NCI-H1048 (cell line): ENCODE data around the gene AGPAT4.
"Not testable (repeated sequence)": the region's sequence is repeated elsewhere in the genome, so short reads cannot be mapped to it uniquely, and the experiment has no call there.

Experiments
- DNase-seq: peaks from one replicate; lab custom pipeline; 2025; lab: John Stamatoyannopoulos, UW

The AGPAT4 gene

DNA sequence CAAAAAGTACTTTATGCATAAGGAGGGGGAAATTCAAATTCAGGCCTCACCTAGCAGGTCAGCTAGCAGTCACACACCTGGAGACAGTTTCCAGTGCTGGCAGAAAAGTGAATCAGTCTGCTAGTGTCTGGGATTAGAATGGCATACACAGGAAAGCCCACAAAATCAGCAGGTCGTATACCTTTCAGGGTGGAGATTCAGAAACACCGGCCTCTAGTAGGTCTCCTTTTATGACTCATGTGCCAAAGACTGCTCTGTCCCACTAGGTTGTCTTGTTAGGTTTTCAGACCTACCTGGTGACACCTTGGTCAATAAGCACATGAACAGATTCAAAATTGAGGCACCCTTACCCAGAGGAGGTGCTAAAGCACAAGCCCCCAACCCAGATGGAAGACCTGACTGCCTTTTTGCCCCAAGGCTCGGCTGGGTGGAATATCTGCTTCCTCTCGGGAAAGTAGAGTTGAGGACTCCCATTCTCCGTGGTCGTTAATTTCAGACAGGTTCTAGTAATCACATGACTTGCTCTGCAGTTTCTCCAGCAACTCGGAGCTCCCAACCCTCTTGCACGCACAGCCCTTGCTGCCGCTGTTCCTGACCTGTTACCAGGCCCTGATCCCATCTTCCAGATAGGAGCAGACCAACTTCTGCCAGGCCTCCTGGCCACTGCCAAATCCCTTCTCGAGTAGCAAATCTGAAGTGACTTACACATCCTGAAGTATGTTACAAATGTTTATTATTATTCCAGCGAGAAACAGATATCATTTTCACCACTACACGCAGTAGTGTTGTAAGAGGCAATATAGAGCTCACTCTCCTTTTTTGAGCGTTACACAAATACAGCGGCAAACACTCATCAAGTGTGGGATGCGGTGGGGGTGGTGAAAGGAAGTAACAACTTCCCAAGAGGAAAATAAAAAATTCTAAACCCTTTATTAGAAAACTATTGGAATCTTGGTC is 46.6 kb downstream of the AGPAT4 start:
- no peak for DNase-seq

DNA sequence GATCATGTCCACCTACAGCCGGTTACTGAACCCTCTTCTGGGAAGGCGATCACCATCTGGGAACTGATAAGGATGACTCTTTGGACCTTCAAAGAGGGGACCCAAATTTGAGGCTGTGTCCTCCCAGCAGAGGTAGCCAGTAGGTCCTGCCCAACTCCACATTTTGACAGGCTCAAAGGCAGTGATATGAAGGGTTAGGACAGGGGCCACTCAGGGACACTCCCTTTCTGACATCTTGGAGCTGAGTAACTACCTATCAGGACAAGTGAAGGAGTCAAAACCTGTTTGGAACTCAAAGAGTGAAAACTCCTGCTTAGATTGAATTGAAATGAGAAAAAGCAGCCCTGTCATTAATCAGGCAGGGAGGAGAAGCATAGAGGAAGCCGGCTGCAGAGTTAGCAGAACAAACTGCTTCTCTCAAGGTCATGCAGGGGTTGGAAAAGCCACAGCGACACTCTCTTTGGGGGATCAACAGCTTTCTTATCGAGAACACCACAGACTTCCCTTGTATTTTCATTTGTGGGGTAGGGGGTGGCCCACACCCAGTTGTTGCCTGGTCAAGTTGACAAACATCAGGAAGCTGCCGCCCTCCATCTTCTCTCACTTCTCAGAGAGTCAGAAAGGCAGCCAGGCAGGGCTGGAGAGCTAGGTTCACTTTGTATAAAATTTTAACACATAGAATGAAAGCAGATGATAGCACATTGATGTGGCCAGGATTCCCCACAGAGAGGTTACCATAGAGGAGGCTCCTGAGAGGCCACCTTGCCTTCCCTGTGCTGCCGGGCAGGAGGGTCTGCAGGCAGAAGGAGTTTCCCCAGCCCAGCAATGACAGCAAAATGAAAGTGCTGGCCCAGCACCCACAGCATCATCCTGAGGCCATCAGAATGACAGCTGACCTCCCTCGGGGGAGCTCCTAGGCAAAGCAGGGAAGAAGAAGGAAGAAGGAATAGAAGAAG is 47.6 kb downstream of the AGPAT4 start:
- DNase-seq: no peak

DNA sequence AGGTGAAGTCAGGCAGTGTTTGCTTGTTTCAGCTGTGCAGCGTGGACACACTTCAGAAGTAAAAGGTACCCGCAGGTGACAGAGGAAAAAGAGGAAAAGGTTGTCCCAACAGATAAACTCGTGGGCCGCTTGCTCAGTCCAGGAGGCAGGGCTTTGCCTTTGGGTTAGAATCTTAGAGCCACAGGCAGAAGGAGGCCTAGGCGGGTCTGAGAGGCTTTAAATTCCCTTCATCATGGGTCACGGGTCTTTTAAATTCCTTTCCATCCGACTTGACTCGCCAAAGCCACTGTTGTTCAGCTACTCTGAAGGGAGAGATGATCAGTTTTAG is 48.2 kb downstream of the AGPAT4 start:
- DNase-seq: no peak

DNA sequence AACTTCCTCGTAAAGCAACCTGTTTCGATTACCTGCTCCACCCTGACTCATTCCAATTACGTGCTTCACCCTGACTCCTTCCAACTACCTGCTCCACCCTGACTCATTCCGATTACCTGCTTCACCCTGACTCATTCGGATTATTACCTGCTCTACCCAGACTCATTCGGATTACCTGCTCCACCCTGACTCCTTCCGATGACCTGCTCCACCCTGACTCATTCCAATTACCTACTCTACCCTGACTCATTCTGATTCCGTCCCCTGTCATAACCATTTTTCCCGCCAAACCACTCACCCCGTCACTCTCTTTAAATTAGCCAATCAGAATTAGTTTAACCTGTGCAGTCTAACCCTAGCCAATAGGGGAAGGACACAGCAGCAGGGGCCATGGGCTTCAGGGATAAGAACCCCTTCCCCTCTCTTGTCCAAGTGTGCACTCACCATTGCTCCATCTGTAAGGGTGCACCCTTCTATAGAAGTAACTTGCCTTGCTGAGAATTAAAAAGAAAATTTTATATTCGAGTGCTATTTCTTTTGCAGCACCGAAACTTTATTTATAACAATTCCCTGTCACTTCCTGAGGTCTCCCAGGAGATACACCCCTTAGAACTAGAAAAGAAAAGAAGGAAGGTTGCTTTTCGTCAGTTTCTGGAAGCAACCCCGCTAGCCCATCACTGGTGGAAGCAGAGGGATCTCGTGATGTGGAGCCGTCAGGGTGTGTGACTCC is 48.7 kb downstream of the AGPAT4 start:
- not testable (repeated sequence) for DNase-seq

DNA sequence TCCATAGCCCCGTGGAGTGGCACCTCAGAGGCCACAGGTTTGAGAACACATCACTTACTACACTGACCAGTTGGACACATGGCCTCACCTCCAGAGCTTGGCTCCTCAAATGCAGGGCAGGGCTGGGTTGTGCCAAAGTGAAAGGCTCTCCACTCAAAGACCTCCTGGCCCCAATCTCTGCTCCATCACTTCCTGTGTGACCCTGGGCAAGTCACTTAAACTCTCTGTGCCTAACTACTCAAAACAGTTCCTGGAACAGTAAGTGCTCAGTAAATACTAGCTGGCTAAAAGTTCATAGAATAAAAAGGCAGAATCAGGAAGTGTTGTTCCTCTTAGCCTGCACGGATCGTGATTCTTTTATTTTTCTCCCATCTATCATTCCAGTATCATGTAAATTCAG is 50.2 kb downstream of the AGPAT4 start:
- no peak for DNase-seq

DNA sequence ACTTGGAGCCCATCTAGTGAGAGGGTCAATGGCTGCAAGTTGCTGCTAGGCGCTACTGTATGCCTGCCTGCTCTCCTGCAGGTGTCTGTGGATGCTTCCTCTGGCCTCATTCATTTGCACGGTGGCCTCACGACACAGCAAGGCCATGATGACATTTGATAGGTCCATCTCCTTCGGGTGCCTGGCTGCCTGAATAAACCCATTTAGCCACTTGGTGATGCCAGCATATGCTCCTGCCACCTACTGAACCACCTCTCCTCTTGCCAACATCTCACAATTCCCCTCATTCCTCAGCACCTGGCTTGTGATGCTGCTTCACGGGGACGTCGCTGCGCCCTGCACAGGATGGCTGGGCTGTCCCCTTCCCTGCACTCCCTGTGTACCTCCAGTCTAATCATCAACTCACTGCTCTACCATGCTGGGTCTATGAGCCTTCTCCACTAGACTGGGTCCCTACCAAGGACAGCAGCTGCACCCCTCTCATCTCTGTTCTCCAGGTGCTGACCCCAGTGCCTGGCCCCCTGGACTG is 51.1 kb downstream of the AGPAT4 start:
- DNase-seq: no peak

DNA sequence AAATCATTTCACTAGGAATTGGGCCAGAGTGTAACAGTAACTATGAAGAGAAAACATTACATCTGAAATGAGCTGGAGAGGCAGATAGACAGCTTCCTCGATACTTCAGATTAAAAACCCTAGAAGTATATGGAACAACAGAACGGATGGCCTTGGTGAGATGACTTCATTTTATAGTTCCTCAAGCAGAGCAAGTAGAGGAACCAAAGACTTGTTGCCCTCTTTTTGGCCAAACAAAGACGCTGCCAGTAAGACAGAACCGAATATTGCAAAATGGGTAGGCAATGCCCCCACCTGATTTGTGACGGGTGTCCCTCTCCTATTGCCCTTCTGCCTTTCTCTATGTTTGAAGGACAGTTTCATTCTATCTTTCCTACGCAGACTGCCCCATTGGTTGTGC is 53.5 kb downstream of the AGPAT4 start:
- no peak for DNase-seq

DNA sequence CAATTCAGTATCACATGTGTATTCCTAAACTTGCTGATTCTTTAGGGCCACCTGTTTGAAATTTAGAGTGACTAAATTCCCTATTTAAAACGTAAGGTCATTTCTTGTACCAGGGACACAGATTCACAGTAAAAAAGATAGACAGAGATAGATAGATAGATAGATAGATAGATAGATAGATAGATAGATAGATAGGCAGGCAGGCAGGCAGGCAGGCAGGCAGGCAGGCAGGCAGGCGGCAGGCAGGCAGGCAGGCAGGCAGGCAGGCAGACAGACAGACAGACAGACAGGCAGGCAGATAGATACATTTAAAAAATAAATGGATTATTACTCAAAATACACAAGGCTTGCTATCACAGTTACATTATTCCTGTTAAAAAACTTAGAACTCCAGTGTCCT is 54.2 kb downstream of the AGPAT4 start:
- DNase-seq: no peak

DNA sequence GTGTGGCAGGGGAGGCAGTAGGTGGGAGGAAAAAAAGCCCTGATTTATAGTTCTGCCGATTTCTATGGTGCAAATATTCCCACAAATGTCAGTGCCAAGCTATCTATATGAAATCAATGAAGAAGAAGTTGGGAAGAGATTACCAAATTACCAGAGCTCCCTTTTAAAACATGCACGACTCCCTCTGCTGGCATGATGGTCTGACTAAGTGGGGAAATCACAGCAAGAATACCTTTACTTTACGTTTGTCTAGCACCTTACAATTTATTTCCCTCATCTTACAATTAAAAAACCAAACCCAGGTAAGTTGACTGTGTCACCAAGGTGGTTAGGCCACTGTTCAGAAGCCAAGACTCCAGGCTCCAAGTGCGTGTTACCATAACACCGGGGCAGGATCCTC is 55.6 kb downstream of the AGPAT4 start:
- DNase-seq: no peak

DNA sequence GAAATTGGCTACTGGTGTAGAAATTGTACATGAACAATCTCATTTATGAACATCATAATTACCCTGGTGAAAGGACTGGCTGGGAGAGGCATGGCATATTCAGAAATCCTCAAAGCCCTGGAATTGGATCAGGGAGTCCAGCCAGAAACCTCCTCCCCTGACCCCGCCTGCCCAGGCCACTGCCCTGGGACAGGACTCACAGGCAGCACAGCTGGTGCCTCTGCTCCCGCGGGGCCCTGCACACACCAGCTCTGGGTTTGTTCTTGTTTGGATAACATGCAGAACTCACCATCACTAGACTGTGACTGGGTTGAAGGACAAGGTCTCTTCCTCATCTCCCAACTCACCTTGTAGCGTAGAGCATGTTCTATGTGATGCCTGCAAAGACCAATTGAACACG is 56.2 kb downstream of the AGPAT4 start:
- DNase-seq: no peak

DNA sequence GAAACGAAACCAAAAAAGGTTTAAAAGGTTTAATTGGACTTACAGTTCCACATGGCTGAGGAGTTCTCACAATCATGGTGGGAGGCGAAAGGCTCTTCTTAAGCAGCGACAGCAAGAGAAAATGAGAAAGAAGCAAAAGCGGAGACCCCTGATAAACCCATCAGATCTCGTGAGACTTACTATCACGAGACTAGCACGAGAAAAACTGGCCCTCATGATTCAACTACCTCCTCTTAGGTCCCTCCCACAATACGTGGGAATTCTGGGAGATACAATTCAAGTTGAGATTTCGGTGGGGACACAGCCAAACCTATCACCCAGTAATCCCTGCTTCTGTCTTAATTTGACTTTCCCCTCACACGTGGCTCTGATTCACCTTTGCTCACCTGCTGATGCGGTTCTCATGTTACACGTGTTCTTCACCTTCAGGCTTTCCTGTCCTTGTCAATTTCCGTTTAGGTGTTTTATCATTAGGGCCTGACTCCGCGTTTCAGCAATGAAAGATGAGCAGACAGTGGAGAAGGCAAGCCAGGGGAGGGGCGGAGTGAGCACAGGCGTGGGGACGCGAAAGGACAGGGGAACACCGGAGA is 57.1 kb downstream of the AGPAT4 start:
- DNase-seq: no peak

DNA sequence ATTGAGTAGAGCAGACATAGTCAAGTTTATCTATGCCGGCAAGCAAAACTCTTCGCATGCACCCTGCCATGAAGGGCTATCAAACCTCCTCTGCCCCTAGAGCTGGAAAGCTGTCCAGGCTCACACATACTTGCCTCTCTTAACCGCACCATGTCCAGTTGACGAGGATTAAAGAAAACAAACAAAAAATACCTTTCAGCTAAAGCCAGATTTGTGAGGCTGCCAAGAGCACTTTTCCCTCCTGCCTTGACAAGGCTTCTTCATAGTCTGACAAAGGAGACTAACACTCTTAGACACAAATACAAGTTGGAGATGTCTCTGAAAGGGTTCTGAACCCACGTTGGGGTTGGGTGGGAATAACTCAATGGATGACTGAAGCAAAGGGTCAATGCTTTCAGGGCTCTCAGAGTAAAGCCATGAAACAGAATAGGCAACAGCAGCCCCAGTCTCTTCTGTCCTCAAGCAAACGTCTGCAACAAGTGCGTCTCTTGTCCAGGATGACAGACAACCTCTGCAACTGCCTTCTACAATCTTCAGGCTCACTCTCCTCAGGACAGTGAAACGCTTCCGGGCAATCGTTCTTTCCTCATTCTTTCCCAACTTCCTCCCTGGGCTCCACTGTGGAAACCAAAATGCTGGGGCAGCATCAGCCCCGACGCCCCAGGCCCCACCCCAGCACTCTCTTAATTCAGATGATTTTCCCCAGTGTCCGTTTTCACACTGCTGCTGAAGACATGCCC is 57.8 kb downstream of the AGPAT4 start:
- DNase-seq: no peak

DNA sequence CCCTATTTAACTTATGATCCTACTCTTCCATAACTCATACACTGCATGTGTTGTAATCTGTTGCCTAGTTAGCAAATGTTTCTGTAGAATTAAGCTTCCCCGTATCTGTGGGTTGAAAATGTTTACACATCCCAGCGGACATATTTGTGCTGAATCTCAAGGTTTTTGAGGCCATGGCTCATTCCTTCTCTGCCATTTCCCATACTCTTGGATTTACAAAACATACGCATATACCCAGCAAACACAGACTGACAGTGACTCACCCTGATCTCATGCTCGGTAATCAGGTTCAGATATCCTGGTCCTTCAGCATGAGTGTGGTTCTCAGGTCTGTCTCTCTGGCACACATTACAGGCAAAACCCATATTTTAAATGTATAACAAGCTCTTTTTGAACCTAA is 58.7 kb downstream of the AGPAT4 start:
- no peak for DNase-seq

DNA sequence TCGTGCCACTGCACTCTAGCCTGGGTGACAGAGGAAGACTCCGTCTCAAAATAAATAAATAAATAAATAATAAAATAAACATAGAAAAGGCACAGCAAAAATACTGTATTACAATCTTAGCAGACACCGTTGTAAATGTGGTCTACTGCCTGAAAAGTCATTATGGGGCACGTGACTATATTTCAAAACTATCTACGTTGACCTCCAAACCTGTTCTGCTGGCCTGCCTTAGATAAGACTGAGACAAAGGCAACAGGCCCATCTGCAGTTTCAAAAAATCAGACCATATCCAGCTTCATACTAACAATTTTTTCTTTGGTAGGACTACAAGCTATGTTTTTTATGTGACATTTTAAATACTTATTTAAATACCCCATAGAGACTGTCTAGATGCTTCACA is 59.1 kb downstream of the AGPAT4 start:
- no peak for DNase-seq

DNA sequence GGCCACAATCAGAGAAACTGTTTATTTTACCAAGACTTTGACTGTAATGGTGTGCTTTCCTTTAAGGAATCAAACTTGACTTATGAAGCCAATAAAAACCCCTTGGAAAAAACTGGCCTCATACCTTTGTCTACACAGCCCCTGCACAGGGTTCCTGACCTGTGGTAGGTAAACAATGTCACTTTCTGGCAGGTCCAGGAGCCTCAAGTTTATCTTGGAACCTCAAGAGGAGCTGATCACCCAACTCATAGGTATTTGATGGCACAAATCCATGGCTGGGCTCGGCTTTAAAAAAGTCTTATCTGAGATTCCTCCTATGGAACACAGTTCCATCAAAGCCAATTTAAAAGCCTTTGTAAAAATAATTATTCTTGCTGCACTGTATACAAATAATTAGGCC is 61.0 kb downstream of the AGPAT4 start:
- DNase-seq: no peak

DNA sequence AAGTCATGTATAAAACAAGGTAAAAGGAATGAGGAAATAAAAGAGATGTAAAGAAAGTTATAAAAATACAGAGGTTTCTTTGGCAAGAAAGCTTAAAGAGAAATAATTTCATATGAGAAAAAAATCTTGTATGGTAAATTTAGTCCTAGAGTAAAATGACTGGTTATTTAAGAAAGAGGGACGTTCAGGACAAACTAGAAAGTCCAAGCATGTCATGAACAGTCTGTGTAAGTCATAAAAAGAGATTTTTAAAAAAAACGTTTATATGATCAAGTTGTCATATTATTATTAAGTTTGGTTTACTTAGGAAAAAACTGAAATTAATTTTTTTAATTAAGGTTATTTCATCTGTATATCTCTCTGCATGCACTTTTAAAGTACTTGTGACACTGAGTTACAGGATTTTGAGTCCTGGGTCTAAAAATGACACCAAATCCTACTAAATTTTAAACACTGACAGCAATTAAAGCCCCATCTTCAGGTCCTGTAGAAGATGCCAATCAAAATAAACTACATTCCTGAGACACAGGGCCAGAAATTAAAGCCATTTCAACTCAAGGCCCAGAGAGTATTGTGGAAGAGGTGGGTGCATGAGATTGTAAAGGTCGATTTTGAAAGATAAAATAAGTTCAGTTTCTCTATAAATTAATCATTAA is 62.4 kb downstream of the AGPAT4 start:
- DNase-seq: no peak

DNA sequence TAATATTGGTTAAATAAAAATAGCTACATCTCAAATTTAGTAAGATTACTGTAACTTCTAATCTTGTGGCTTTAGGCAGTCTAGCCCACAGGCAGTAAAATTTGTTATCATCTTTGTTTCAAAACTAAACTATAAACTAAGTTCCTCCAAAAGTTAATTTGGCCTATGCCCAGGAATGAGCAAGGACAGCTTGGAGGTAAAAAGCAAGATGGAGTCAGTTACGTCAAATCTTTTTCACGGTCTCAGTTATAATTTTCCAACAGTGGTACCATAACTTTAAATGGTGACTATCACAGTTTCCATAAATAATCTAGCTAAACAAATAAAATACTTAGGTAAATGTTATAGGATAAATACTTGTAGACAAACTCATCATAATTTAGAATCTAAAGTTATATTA is 63.0 kb downstream of the AGPAT4 start:
- no peak for DNase-seq

DNA sequence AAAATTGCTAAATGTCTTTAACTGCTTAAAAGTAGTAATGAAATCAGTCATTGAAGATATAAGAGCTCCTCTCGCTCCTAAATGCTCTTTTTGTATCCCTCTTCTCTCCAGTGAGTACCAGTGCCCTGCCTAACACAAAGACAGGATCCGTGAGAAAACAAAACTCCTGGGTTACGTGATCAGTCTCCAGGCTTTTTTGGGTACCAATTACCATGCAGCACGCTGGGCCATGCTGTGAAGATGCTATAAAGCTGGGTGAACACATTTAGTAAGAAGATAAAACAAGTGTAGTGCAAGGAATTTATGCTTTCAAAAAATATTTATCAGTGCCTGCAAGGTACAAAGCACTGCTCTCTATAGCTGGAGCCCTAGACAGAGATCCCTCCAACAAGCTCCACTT is 66.7 kb downstream of the AGPAT4 start:
- DNase-seq: no peak

DNA sequence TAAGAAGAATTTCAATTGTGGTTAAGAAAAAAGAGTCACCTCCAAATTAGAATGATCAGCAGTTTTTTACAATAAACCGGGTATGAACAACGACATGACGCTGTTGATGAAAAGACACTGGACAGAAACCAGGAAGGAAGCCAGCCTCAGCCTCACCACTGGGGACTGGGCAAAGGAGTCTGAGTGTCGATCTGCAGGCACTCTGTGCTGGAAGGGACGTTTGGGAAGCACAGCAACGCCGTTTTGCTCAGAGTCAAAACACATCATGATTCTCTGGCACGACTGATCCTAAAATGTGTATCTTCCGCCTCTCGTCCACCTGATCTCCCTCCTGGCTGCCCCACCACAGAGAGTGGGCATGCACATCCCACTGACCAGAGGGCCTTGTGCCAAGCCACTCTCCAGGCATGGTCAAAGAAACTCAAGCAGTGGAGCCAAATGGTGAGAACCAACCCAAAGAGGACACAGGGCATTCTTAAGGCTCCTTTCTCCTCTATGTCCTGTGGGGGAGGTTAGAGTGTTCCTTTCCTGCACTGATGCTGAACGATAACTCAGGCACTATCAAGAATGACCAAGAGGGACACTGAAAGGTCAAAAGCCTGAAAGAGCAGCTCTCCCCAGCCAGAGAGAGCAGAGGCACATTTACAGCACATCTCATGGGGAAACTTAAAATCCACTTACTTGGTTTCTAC is 68.8 kb downstream of the AGPAT4 start:
- no peak for DNase-seq
